Osteocyte (in vitro differentiated cells): ENCODE data around the gene SNHG17. TPM values are rescaled to one million over a fixed set of nuclear protein-coding genes. Genes with fewer than 3 reads are reported as not detected.

ENCODE experiments used
- DNase-seq: peaks from one replicate; pipeline ENCODE4 v3.0.0; 2021; ENCODE audit warnings: mixed read lengths; ENCODE audit not compliant: unreplicated experiment; ENCODE audit errors: extremely low spot score
- H3K27ac Mint-ChIP-seq: one replicate; pipeline ENCODE4 v1.8.0; 2021; ENCODE audit warnings: mild to moderate bottlenecking, mixed read lengths; ENCODE audit not compliant: unreplicated experiment
- H3K27me3 Mint-ChIP-seq: one replicate; pipeline ENCODE4 v1.8.0; 2021; ENCODE audit warnings: mixed read lengths; ENCODE audit not compliant: unreplicated experiment
- H3K36me3 Mint-ChIP-seq: one replicate; pipeline ENCODE4 v1.8.0; 2021; ENCODE audit warnings: mixed read lengths; ENCODE audit not compliant: unreplicated experiment
- H3K4me1 Mint-ChIP-seq: one replicate; pipeline ENCODE4 v1.8.0; 2021; ENCODE audit warnings: mixed read lengths; ENCODE audit not compliant: unreplicated experiment
- H3K4me3 Mint-ChIP-seq: one replicate; pipeline ENCODE4 v1.8.0; 2021; ENCODE audit warnings: mild to moderate bottlenecking, moderate library complexity, mixed read lengths; ENCODE audit not compliant: unreplicated experiment
- H3K9me3 Mint-ChIP-seq: one replicate; pipeline ENCODE4 v1.8.0; 2021; ENCODE audit warnings: mixed read lengths; ENCODE audit not compliant: unreplicated experiment
- total RNA-seq: library from RNA; stranded (reverse); gene quantifications from 2 replicates; pipeline ENCODE4 v1.2.1, GENCODE V29; 2021
- TF ChIP-seq, protein P1 (sequence below): fragments of 200-600 bp; sonication (generic); IDR thresholded peaks from 2 replicates; pipeline ENCODE4 v1.5.0; 2021; ENCODE audit warnings: antibody characterized with exemption, mild to moderate bottlenecking, moderate library complexity

The SNHG17 gene
- total RNA-seq, 1 donor from 2014 or later: 29.6 TPM

- Mint-ChIP-seq H3K9me3 (no peaks in the 10 kb centered on the region), H3K4me3 (no peak overlapping the region), H3K27ac (no peak overlapping the region), H3K27me3 (peaks cover 14% of the 10 kb centered on the region), H3K4me1 (peaks cover 8% of the 10 kb centered on the region), H3K36me3 (no peaks in the 10 kb centered on the region)
- TF ChIP-seq, protein P1, sequence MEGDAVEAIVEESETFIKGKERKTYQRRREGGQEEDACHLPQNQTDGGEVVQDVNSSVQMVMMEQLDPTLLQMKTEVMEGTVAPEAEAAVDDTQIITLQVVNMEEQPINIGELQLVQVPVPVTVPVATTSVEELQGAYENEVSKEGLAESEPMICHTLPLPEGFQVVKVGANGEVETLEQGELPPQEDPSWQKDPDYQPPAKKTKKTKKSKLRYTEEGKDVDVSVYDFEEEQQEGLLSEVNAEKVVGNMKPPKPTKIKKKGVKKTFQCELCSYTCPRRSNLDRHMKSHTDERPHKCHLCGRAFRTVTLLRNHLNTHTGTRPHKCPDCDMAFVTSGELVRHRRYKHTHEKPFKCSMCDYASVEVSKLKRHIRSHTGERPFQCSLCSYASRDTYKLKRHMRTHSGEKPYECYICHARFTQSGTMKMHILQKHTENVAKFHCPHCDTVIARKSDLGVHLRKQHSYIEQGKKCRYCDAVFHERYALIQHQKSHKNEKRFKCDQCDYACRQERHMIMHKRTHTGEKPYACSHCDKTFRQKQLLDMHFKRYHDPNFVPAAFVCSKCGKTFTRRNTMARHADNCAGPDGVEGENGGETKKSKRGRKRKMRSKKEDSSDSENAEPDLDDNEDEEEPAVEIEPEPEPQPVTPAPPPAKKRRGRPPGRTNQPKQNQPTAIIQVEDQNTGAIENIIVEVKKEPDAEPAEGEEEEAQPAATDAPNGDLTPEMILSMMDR: no peak
- no peak for DNase-seq
Measured at GRCh38 chr20:38395165-38395564, 40.0 kb downstream of the SNHG17 start.

- no peaks in the 10 kb centered on the region for H3K9me3 Mint-ChIP-seq
Measured at GRCh38 chr20:38393259-38393658, 41.9 kb downstream of the SNHG17 start.

DNA sequence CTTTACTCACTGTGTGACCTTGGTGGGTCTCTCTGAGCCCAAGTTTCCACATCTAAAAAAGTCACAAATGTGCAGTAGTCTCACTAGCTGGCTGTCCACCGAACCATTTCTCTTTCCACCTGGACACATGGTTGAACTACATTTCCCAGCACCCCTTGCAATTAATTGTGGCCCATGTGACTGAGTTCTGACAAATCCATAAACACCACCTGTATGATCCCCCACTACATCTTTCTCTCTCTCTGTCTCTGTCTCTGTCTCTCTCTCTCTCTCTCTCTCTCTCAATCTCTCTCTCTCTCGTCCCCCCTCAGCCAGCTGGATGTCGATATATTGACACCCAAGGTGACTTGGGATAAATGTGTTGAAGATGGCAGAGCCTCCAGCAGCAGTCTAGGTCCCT lies 42.8 kb downstream of the SNHG17 start:
- TF ChIP-seq, protein P1: no peak
- Mint-ChIP-seq H3K9me3 (no peaks in the 10 kb centered on the region), H3K36me3 (no peaks in the 10 kb centered on the region), H3K4me1 (peaks cover 8% of the 10 kb centered on the region), H3K27me3 (peaks cover 27% of the 10 kb centered on the region), H3K4me3 (no peak overlapping the region), H3K27ac (no peak overlapping the region)
- DNase-seq: no peak

More at GRCh38 chr20:38393259-38393658, 41.9 kb downstream of the SNHG17 start:
- peaks cover 8% of the 10 kb centered on the region for H3K4me1 Mint-ChIP-seq
- peaks cover 32% of the 10 kb centered on the region for H3K27me3 Mint-ChIP-seq
- TF ChIP-seq, protein P1: no peak
- no peak overlapping the region for H3K4me3 Mint-ChIP-seq
- no peak for DNase-seq
- H3K36me3 Mint-ChIP-seq: no peaks in the 10 kb centered on the region
- no peak overlapping the region for H3K27ac Mint-ChIP-seq

DNA sequence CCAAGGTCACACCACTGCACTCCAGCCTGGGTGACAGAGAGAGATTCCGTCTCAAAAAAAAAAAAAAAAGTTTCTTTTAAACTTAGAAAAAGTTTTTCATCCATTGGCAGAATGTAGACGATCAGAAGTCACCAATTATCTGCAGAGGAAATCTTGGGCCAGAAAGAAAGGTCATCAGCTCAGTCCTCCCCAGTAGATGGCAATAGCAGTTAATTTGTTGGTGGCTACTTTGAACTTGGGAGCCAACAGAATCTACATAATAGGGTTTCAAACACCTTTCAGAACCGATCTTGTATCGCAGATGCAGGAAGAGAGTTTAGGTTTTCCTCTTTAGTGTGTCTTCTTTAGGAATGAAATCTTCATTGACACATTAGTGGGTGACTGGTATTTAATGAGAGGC lies 47.2 kb downstream of the SNHG17 start:
- DNase-seq: no peak
- H3K36me3 Mint-ChIP-seq: no peaks in the 10 kb centered on the region

DNA sequence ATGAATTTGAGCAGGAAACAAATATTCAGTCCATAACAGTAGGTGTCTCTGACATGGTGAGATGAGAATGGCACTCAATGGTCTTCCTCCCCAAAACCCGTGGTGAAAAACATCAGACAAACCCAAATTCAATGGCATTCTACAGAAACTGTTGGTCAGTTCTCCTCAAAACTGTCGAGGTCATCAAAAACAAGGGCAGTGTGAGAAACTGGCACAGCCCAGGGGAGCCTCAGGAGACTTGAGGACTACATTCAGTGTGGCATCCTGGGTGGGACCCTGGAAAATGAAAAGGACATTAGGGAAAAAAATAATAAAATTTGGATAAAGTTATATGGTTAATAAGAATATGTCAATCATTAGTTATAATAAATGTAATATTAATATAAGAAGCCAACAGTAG lies 48.3 kb downstream of the SNHG17 start:
- Mint-ChIP-seq H3K4me3 (no peak overlapping the region), H3K4me1 (no peaks in the 10 kb centered on the region), H3K9me3 (no peaks in the 10 kb centered on the region), H3K27ac (no peak overlapping the region), H3K36me3 (no peaks in the 10 kb centered on the region), H3K27me3 (peaks cover 62% of the 10 kb centered on the region)
- DNase-seq: no peak
- TF ChIP-seq, protein P1: no peak

More for the DNA sequence above, 47.2 kb downstream of the SNHG17 start:
- peaks cover 51% of the 10 kb centered on the region for H3K27me3 Mint-ChIP-seq
- no peaks in the 10 kb centered on the region for H3K4me1 Mint-ChIP-seq
- TF ChIP-seq, protein P1: no peak
- H3K4me3 Mint-ChIP-seq: no peak overlapping the region
- H3K27ac Mint-ChIP-seq: no peak overlapping the region
- no peaks in the 10 kb centered on the region for H3K9me3 Mint-ChIP-seq
